K562 treated with DMSO at 1 percent for 12 hours (cell line): ENCODE results near the gene MYO1G. TPM values are rescaled to one million over a fixed set of nuclear protein-coding genes. Genes with fewer than 3 reads are reported as not detected.

Experiments used
- total RNA-seq: library from RNA; unstranded; fragments of 300-600 nt; gene quantifications from 2 replicates; pipeline ENCODE4 v1.2.3, GENCODE V29; 2022; ENCODE audit not compliant: insufficient read depth

The MYO1G gene
- total RNA-seq = not detected in 2 replicates

DNA sequence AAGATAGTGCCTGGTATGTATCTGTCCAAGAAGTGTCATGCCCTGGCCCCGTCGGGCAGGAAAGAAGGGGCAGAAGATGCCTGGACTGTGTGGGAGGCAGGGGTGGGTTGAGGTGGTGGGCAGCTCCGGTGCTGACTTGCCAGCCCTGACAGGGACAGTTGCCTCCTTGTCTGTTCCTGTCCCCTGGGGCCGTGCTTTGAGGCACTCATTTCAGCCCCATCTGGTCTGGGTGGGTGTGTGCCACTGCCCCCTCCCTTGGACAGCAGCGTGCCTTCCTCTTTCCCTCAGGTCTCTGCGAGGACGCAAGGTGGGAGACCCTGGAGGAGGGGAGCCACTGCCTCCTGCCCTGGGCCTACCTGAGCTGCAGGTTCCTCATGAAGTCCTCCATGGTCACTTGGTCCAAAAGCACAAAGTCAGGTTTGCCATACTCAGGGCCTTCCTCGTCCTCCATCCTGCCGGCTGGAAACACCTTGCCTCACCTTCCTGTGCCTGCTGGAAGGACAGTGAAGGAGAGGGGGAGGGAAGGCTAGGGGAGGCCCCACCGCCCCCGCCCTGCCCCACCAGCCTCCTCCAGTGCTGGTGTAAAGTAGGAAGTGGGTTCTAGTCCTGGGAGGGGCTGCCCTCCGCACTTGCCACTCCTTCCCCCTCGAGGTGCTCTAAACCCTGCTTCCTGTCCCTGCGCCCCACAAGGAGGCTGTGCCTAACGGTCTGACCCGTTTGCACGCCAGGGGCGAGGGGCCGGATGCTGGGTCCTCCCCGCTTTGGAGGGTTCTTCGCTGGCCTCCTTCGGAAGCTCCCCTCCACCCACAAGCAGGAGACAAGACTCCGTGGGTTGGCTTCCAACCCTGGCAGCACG is at the start of gene MYO1G:
Gene MYO1G (minus strand): TSS at position 505 of the 856 bp plus-strand sequence. CDS start 54 bp downstream, at position 451.

GRCh38 chr7:45000093-45001032 is 21.5 kb upstream of the MYO1G start, which contains the start of gene CCM2:
TSS of gene CCM2 (plus strand) at chr7:45000201. CDS start at chr7:45000334, 133 bp downstream.

Other genes starting within 250 kb of the MYO1G start
- 5.6 and 21.3 TPM in 2 replicates for gene ZMIZ2, start 230.2 kb downstream of the MYO1G start, total RNA-seq
- 1,399 and 1,834 TPM in 2 replicates for gene PPIA, start 182.3 kb downstream of the MYO1G start, total RNA-seq
- 291 and 358 TPM in 2 replicates for gene H2AZ2, start 130.9 kb downstream of the MYO1G start, total RNA-seq
- 3.5 and 12.6 TPM in 2 replicates for gene PURB, start 93.5 kb downstream of the MYO1G start, total RNA-seq
- 33.8 and 41.7 TPM in 2 replicates for gene CCM2, start 21.2 kb upstream of the MYO1G start, total RNA-seq
- gene NACAD, start 110.0 kb upstream of the MYO1G start, total RNA-seq = not detected in 2 replicates
- 85.2 and 93.4 TPM in 2 replicates for gene TBRG4, start 132.7 kb upstream of the MYO1G start, total RNA-seq
- gene RAMP3, start 178.8 kb upstream of the MYO1G start, total RNA-seq = not detected in 2 replicates